GM12801 (cell line): ENCODE measurements around the gene TPX2.

ENCODE experiments used
- CTCF ChIP-seq: IDR thresholded peaks from one replicate; pipeline ENCODE4 v1.5.1; 2011; ENCODE audit warnings: control low read depth; ENCODE audit not compliant: insufficient read length; ENCODE audit errors: extremely low read depth

TPX2 gene

GRCh38 chr20:31836853-31837608 is 97.9 kb downstream of the TPX2 start:
- no peak for TF ChIP-seq CTCF

- no peak for TF ChIP-seq CTCF
These were observed 98.9 kb downstream of the TPX2 start for GRCh38 chr20:31837896-31838397.

GRCh38 chr20:31838646-31839292 is 99.7 kb downstream of the TPX2 start:
- TF ChIP-seq CTCF: no peak

GRCh38 chr20:31839782-31840487 is 100.8 kb downstream of the TPX2 start:
- no peak for TF ChIP-seq CTCF

DNA sequence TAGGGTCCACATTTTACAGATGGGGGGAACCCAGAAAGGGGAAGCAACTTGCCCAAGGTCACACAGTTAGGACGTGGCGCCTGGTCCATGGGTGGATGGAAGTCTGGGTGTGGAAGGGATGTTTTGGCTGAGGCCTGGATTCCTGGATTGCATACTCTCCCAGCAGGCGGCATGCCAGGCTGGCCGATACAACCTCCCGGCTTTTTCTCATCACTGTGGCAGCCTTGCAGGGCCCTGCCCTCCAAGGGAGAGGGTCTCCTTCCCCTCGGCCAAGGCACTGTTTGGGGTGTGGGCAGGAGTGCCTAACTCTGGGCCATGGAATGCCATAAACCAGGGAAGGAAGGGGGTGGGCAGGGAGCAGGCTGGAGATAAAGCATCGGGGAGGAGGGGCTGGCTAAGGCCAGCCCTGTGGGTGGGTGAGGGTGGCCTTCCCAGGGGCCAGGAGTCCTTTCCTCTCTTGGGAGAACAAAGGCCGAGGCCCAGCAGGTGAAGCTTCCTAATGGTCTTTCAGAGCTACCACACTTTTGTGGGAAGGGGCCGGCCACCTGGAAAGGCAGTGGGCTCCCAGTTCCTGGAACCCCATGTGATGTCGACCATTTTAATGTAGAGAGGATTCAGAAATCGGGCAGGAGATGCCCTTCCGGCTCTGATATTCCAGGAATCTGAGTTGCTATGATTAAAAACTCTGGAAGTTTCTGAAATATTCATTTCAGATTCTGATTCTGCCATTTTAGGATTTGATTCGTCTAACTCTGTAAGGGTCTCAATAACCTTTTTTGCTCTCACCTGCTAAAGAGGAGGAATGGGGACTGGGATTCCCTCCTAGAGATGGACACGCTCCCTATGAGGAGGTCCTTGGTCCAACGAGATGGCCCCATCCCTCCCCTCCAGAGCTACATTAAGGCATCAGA is 102.1 kb downstream of the TPX2 start:
- no peak for TF ChIP-seq CTCF

DNA sequence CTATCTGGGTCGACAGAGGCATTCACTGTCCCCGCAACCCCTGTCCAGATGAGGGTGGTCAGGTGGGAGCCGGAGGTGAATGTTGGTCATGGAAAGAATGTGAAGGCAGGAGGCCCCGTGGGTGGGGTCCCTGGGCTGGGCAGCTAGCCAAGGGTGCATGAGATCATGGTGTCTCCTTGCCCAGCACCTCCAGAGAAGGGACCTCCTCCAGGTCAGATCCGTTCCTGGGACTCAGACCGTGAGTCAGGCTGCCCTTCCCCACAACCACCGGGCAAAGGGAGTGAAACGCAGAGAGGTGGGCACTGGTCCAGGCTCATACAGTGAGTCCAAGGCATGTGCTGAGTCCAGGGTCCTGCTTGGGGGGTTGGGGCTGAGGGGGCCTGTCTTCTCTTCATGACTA is 102.8 kb downstream of the TPX2 start:
- no peak for TF ChIP-seq CTCF
